Mammary epithelial cell (primary cell): ENCODE measurements around the gene ROMO1.
"Not testable (repeated sequence)": the region's sequence is repeated elsewhere in the genome, so short reads cannot be mapped to it uniquely, and the experiment has no call there.

ENCODE experiments used
- EZH2 ChIP-seq: IDR thresholded peaks from 2 replicates; pipeline ENCODE4 v1.6.1; 2012; ENCODE audit warnings: low read length, inconsistent platforms, borderline replicate concordance
- TF ChIP-seq, protein P1 (sequence below), 2 donors: IDR thresholded peaks in 1 of 2; conservative IDR thresholded peaks in 1 of 2; 2 replicates each; pipeline ENCODE4 v1.5.1; 2011 to 2012; ENCODE audit warnings: inconsistent platforms in 2 of 2, low read length in 2 of 2, mild to moderate bottlenecking in 2 of 2, control low read depth in 1 of 2, low read depth in 1 of 2; ENCODE audit not compliant: insufficient read depth in 1 of 2; ENCODE audit errors: extremely low read depth in 1 of 2

DNA sequence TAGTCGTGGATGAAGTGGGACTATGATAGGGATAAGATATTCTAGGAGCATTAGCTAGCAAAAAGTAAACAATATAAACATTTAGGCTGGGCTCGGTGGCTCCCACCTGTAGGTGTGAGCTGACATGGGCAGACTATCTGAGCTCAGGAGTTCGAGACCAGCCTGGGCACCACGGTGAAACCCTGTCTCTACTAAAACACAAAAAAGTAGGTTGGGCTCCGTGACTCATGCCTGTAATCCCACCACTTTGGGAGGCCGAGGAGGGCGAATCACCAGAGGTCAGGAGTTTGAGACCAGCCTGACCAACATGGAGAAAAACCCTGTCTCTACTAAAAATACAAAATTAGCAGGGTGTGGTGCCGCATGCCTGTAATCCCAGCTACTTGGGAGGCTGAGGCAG, 19.1 kb downstream of the ROMO1 start:
- TF ChIP-seq, protein P1, sequence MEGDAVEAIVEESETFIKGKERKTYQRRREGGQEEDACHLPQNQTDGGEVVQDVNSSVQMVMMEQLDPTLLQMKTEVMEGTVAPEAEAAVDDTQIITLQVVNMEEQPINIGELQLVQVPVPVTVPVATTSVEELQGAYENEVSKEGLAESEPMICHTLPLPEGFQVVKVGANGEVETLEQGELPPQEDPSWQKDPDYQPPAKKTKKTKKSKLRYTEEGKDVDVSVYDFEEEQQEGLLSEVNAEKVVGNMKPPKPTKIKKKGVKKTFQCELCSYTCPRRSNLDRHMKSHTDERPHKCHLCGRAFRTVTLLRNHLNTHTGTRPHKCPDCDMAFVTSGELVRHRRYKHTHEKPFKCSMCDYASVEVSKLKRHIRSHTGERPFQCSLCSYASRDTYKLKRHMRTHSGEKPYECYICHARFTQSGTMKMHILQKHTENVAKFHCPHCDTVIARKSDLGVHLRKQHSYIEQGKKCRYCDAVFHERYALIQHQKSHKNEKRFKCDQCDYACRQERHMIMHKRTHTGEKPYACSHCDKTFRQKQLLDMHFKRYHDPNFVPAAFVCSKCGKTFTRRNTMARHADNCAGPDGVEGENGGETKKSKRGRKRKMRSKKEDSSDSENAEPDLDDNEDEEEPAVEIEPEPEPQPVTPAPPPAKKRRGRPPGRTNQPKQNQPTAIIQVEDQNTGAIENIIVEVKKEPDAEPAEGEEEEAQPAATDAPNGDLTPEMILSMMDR (conservative IDR thresholded peaks at IDR 0.05 in 1 of 2, IDR thresholded peaks at IDR 0.05 in 1 of 2; ENCODE audit: extremely low read depth in 1 of 2, insufficient read depth in 1 of 2, low read depth in 1 of 2, low read length in 2 of 2) = not testable (repeated sequence)
- not testable (repeated sequence) for TF ChIP-seq EZH2
